HG02981 (cell line): ENCODE results near the gene ETNK1.
"Not testable (repeated sequence)": the region's sequence is repeated elsewhere in the genome, so short reads cannot be mapped to it uniquely, and the experiment has no call there.

Experiments used
- ATAC-seq: cut with Tn5 transposase; IDR thresholded peaks from one replicate; pipeline ENCODE4 v1.9.1; 2021; ENCODE audit warnings: mild to moderate bottlenecking, moderate library complexity; ENCODE audit not compliant: unreplicated experiment

ETNK1 gene

DNA sequence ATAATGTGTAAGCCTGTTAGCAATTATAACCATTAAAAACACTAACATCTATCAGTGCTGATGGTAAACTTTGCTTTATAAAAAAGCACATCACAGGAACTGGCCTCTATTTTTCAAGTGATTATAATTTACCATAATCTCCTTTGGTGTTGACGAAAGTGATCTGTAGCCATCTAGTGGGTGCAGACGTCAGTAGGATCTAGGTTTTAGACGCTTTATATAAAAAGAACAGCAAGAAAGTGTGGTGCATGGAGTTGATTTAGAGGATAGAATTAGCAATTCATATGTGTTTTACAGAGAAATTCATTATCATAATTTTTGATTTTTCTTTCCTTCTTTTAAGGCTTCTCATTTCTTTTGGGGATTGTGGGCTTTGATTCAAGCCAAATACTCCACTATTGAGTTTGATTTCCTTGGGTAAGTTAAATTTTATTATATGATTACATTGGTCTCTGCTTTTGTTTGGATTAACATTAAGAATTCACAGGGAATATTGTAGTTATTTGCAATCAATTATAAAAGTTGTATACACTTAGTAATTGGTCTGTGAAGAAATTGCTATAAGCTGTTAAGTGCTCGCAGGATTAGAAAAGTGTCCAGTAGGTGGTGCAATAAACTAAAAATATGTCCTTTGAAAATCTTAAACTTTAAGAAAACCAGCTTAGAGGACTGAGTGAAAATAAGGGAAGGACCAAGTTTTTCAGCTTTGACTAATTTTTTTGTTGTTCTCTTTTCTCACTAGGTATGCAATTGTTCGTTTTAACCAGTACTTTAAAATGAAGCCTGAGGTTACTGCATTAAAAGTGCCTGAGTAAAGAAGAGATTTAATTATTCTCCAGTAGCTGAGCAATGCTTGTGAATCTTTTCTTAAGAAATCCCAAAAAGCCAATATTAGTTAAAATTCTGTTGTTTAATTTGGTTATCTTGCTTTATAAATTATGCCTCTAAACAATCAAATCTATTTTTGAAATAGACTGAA, 59.5 kb downstream of the ETNK1 start:
- no peak for ATAC-seq

DNA sequence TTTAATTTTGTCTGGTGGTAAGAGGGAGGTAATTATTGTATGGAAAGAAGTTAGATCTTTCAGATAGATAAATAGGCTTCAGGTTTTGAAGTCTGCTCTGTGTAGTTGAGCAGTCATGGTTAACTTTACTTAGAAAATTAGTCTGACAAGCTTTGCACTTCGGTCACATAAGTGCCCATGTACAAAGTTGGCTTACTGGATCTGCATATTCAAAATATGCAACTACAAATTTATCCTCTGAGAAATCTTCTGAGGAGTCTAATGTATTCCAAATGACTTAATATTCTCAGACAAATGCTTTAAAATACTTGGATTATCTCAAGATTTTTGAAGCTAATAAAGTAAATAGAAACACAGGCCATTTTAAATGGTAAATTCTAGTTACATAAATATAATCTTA, 61.2 kb downstream of the ETNK1 start:
- ATAC-seq: no peak

DNA sequence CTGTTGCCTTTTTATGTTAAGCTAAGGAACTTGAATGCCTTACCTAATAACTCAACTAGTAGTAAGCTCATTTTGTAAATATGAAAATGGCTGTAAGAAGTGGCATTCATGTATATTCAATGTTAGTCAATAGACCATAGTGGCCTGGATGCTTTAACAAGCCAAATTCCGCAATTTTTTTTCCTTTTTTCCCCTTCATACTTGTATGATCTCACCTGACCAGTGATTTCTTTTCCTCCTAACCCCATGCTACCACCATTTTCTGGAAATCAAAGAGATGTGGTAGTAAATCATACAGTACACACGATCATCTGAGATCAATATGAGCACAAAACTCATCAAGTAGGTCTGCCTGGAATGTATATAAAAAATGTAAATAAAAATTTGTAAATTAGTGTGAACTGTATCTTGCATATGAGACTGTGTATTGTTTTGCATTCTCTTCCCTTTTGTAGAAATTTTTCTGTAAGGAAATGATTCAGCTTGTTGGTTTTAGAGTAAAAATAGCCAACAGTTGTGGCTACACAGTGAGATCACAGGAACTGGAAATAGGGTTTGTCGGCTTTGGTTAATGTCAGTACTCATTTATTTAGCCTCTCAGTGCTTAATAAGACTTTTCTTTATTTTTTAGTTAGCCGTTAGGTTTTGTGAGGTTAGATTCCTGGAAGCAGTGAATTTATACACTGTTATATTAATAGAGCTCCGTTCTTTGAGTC, 62.5 kb downstream of the ETNK1 start:
- ATAC-seq: peak; percentile 91

DNA sequence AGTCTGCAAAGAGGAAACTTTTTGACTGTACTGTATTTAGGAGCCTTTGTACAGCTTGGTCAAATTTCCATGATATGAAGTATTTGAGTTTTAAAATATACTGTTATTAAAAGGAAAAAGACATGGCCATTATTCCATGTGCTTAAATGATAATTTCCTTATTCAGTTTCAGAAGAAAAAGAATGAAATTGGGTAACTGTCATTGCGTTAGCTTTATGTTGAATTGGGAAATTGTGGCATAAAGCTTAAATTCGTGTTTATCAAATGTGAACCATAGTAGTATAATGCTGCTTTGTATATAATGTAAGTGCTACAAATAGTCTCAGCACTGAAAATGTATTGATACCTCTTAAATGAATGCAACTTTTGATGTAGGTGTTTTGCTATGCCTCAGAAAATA, 64.9 kb downstream of the ETNK1 start:
- no peak for ATAC-seq

DNA sequence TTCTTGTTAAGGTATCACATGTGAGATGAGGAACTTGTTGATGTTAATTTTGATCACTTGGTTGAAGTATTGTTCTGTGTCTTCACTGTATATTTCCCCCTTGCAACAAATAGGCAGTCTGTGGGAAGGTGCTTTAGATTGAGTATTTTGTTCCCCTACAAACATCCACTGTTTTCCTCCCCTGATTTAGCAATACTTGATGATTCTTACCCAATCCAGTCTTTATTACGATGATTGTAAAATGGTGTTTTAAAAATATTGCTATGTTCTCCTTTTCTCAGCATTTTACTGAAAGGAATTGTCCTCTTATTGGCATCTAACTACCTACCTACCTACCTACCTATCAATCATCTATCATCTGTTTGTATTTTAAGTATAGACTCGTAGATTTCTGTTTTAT, 66.3 kb downstream of the ETNK1 start:
- ATAC-seq: no peak

DNA sequence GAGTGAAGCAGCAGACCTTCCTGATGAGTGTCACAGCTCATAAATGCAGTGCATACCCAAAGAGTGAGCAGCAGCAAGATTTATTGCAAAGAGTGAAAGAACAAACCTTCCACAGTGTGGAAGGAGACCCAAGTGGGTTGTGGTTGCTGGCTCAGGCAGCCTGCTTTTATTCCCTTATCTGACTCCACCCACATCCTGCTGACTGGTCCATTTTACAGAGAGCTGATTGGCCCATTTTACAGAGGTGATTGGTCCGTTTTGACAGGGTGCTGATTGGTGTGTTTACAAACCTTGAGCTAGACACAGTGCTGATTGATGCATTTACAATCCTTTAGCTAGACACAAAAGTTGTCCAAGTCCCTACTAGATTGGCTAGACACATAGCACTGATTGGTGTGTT, 67.5 kb downstream of the ETNK1 start:
- not testable (repeated sequence) for ATAC-seq

DNA sequence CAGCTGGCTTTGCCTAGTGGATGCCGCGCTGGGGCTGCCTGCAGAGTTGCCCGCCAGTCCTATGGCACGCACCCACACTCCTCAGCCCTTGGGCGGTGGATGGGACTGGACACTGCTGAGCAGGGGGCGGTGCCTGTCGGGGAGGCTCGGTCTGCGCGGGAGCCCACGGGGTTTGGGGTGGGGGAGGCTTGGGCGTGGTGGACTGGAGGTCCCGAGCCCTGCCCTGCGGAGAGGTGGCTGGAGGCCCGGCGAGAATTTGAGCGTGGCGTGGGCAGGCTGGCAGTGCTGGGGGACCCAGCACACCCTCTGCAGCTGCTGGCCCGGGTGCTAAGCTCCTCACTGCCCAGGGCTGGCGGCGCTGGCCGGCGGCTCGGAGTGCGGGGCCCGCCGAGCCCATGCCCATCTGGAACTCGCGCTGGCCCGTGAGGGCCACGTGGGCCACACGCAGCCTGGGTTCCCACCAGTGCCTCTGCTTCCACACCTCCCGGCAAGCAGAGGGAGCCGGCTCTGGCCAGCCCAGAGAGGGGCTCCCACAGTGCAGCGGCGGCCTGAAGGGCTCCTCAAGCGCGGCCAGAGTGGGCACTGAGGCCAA, 68.1 kb downstream of the ETNK1 start:
- no peak for ATAC-seq

DNA sequence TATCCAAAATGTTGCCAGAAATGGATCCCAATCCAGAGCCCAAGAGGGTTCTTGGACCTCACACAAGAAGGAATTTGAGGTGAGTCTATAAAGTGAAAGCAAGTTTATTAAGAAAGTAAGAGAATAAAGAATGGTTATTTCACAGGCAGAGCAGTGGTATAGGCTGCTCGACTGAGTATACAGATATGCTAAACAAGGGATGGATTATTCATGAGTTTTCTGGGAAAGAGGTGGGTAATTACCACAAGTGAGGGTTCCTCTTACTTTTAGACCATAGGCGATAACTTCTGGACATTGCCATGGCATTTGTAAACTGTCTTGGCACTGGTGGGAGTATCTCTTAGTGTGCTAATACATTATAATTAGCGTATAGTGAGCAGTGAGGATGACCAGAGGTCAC, 73.6 kb downstream of the ETNK1 start:
- no peak for ATAC-seq

DNA sequence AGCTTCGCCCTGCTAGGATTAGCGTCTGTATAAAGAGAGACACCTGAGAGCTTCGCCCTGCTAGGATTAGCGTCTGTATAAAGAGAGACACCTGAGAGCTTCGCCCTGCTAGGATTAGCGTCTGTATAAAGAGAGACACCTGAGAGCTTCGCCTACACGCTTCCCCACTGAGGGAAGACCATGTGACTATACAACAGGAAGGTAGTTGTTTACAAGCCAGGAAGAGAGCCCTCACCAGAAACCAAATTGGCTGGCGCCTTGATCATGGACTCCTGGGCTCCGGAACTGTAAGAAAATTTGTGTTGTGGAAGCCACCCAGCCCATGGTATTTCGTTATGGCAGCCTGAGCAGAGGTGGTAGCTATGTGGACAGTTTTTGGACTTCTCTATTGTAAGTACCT, 74.7 kb downstream of the ETNK1 start:
- not testable (repeated sequence) for ATAC-seq

DNA sequence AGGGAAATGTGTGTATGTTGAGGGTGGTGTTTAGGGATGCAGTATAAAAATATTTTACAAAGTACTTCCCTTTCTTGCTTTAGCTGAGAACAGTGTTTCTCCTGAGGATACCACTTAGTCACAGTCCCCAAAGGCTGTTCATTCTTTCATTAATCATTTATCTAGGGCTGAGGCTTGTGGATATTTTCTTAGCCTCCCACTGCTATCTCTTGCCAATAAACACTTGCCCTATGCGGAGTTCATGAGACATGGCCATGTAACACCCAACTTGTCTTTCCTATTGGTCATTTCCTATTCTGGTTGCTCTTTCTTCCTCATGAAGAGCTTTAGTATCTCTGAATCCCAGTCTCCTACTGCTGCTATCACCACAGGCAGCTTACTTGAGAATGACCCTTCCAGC, 75.1 kb downstream of the ETNK1 start:
- no peak for ATAC-seq

DNA sequence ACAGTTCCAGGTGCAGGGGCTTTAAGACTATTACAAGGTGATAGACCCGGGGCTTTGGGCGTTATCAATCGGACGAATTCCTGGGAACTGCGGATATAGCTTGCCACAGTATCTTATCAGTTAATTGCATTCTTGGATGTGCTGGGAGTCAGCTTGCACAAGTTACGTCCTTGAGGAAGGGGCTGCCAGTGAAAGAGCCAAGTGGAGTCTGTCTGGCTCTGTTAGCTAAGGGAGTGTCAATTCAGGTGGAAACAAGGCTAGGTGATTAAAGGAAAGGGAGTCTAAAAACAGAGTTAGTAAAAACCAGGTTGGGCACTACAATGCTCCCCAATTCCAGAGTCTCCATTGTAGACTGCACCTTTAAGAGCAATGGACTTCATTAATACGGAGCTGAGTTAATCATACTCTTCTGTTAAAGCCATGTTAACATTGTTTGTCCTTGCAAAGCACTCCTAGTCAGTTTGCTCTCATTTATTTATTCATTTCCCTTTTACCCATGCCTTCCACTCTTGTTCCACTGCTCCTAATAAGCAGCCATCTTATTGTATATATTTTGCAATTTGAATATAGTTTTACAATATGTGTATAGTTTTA, 76.3 kb downstream of the ETNK1 start:
- ATAC-seq: not testable (repeated sequence)

DNA sequence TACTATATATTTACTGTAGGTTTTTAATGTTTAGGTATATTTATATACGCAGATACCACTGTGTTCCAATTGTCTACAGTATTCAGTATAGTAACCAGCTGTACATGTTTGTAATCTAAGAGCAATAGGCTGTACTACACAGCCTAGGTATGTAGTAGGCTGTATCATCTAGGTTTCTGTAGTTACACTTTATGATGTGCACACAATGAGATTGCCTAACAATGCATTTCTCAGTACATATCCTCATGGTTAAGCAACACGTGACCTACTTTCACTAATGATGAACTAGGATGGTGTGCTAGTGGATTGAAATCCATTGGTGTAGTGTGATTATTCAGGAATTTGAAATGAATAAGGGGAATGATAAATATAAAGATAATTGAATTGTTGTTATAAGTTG, 77.7 kb downstream of the ETNK1 start:
- ATAC-seq: no peak

DNA sequence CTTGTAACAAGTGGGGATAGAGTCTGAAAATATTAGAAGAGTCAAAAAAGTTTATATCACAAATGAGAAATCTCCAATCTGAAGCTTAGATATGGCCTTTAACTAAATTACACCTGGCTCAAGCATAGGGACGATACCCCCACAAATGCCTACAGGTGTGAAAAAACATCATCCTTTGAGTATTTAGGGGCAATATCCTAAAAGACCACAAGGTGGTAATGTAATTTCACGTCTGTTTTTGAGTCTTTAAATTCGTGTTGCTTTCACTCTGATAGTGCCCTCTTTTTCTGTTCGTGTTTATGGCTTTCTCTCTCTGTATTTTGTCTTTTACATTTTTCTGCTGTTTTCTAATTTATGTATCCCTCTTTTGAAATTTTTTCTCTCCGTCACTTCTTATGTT, 84.3 kb downstream of the ETNK1 start:
- ATAC-seq: peak; percentile 73

DNA sequence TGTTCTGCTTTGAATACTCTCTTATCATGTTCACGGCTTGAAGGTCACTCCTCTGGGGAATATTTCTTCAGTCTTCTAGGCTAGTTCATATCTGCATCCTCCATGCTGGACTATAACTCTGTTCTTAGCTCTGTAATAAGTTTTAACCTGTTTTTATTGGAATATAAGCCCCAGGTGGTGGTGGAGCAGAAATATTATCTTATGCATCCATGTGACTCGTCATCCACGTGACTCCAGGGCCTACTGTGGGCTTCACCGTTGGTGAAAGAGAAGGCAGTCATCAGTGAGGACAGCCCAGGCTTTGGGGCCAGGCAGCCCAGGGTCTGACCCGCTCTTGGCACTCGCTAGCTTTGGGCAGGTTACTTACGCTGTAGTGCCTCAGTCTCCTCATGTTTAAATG, 87.1 kb downstream of the ETNK1 start:
- ATAC-seq: no peak

DNA sequence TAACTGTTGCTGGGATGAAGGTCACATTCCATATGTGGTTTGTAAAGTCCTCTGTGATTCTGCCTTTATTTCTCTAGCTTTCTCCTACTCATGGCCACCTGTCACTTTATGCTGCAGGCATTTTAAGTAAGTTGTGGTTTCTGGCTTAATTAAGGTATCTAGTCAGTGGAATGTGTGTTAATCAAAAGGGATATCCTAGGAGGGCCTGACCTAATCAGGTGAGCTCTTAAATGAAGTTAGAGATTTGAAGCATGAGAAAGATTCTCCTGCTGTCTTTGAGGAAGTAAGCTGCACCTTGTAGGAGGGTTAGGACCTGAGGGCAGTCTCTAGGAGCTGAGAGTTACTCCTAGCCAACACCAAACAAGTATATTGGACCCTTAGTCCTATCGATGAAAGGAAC, 90.3 kb downstream of the ETNK1 start:
- ATAC-seq: no peak

DNA sequence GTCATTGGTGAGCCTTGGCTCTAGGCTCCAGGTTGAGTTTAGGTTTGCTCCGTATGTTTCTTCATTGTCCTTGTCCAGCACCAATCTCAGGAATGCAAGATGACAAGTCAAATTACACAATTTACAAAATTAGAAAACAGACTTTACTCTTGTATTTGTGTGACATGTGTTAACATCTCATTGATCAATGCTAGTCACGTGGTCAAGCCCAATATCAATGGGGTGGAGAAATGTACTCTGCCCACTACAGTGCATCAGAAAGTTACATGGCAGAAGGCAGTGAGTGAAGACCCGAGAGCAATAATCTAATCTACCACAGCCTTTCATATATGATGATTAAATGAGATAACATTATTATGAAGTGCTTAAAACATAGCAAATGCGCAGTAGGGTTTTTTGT, 94.8 kb downstream of the ETNK1 start:
- no peak for ATAC-seq

DNA sequence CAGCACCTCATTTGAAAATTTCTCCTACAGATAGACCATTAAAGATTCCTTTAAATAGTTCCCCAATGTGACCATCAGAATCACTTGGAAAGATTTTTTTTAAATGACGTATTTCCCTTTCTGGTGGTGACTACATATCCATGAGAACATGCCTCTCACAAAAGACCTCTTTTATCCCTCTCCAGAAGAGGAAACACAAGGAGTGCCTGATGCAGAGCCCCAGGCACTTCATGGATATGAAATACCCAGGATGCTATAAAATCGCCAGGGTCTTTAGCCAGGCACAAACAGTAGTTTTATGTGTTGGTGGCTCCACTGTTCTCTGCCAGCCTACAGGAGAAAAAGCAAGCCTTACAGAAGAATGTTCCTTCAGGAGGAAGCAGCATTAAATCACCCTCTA, 97.1 kb downstream of the ETNK1 start:
- no peak for ATAC-seq

DNA sequence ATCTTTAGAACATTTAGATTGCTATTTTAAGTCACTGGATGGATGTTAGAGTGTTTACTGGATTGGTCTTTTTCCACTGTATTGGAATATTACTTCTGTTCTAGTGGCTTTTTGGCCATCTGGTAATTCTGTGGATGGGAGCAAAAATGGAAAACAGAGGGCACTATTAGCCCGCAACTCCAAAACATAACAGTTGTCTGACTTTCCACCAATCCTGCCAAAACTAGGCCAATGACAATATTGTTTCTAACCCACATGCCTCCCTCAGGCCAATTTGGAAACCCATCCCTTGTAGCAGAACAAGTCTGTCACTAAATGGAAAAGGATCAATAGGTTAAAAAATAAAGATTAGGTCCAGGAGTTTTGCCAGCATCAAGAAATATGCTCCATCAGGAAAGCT, 97.8 kb downstream of the ETNK1 start:
- no peak for ATAC-seq

DNA sequence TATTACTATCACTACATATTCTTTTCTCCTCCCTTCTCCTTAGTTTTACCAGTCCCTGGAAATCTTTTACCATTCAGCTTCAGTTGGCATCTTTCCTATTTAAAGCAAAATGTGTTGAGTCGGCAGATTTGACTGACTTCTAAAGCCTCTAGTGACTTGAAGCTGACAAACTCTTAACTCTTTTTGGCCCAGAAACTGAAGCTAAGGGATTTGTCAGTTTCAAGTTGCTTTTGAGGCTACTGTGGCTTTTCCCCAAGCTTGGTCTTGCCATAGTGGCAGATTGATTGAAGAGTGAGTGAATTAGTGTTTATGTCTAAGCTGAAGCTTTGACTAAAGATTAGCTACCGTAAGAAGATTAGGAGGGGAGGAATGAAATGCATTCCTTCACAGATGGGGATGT, 104.0 kb downstream of the ETNK1 start:
- no peak for ATAC-seq

DNA sequence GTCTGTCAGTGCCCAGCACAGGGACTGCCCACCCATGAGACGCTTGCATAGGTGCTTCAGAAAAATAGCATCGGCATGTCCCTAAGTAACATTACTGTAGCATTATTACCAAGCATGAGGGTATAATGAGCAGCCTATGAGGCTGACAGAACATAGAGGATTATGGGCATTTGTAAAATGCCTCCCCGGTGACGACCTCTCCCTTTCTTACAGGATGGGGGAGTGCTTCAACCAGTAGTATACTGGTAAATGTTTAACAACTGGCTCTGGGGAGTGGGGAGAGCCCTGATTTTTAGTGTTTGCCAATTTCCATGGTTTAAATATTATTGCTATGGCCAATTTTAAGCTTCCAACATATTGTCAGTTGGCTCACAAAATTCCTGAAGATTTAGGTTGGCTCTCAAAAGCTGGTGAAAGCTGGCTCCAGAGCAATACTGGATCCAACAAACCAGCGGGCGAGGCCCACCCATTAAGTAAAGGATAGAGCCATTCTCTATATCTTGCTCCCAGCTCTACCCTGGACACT, 104.5 kb downstream of the ETNK1 start:
- ATAC-seq: no peak

DNA sequence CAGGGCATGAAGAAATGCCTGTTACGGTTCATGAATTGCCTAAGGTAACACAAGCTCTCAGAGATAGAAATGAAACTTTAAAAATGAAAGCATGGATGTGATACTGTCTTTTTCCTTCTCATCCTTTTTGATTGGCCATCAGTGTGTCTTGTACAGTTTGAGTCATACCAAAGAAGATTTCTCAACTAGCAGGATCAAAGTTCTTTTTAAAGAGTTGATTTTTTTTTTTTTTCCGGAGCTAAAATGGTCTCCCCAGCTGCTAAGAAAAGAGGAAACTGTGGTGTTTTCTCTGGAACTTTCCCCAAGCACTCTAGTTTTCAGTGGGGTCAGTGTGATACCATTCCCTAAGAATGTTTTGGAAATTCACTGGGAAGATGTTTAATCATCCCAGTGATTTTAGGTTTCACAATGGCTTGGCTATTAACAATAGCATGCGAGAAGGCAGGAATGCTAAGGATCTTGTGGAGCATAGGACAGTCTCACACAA, 105.0 kb downstream of the ETNK1 start:
- ATAC-seq: no peak
